Retinal pigment epithelial cell (primary cell): ENCODE results near the gene SLC25A45.
A peak's percentile ranks its signal among the peaks of the same experiment; 100 is the strongest.

Experiments
- DNase-seq: peaks from one replicate; pipeline ENCODE4 v3.0.0-alpha.2; 2010; ENCODE audit warnings: low read depth
- H3K4me3 ChIP-seq: 2 replicates; pipeline ENCODE4 v1.5.1; 2011; ENCODE audit warnings: mild to moderate bottlenecking, low read length, control low read depth, moderate library complexity
- CTCF ChIP-seq: conservative IDR thresholded peaks from 2 replicates; pipeline ENCODE4 v1.5.1; 2011; ENCODE audit warnings: low read depth, low read length, control low read depth, inconsistent platforms

Gene SLC25A45

GRCh38 chr11:65427691-65428577 lies 45.5 kb upstream of the SLC25A45 start:
- H3K4me3 ChIP-seq, result peak overlapping the region; percentile 88

GRCh38 chr11:65426839-65427690 lies 44.6 kb upstream of the SLC25A45 start:
- peak overlapping the region; percentile 88 for H3K4me3 ChIP-seq
- TF ChIP-seq CTCF, result no peak
- DNase-seq, result no peak

More at GRCh38 chr11:65427691-65428577, 45.5 kb upstream of the SLC25A45 start:
- DNase-seq, result no peak
- no peak for TF ChIP-seq CTCF

GRCh38 chr11:65425971-65426838 lies 43.8 kb upstream of the SLC25A45 start:
- DNase-seq, result no peak
- H3K4me3 ChIP-seq, result peak overlapping the region; percentile 88
- no peak for TF ChIP-seq CTCF

GRCh38 chr11:65425105-65425970 lies 42.9 kb upstream of the SLC25A45 start:
- TF ChIP-seq CTCF, result no peak
- no peak for DNase-seq
- H3K4me3 ChIP-seq, result peak overlapping the region; percentile 88

- peak overlapping the region; percentile 88 for H3K4me3 ChIP-seq
- no peak for DNase-seq
- TF ChIP-seq CTCF, result no peak
These were observed 42.0 kb upstream of the SLC25A45 start for GRCh38 chr11:65424205-65425104.
